MM.1S (cell line): ENCODE data around the gene TSPAN3.

Source experiments
- DNase-seq: peaks from one replicate; pipeline ENCODE4 v3.0.0-alpha.2; 2015
- H2AFZ ChIP-seq: fragments of 300-600 bp; sonication (generic); 2 replicates; pipeline ENCODE4 v1.6.0; 2016; ENCODE audit warnings: antibody characterized with exemption, low read length
- H3F3A ChIP-seq: fragments of 300-600 bp; sonication (generic); 2 replicates; pipeline ENCODE4 v1.6.1; 2016; ENCODE audit warnings: mild to moderate bottlenecking, antibody characterized with exemption, low read length, moderate library complexity, mixed read lengths; ENCODE audit not compliant: insufficient read depth
- H3K27ac ChIP-seq: fragments of 300-600 bp; sonication (generic); 2 replicates; pipeline ENCODE4 v1.5.1; 2016; ENCODE audit warnings: mild to moderate bottlenecking, low read length
- H3K27me3 ChIP-seq: fragments of 300-600 bp; sonication (generic); replicated peaks from 2 replicates; pipeline ENCODE4 v1.6.0; 2016; ENCODE audit warnings: low read length; ENCODE audit not compliant: insufficient read depth
- H3K36me3 ChIP-seq: fragments of 300-600 bp; sonication (generic); replicated peaks from 2 replicates; pipeline ENCODE4 v1.6.1; 2016; ENCODE audit warnings: mild to moderate bottlenecking, low read length, mixed read lengths; ENCODE audit not compliant: insufficient read depth
- H3K4me1 ChIP-seq: fragments of 300-600 bp; sonication (generic); 2 replicates; pipeline ENCODE4 v1.6.1; 2016; ENCODE audit warnings: low read length, mixed read lengths
- H3K4me2 ChIP-seq: fragments of 300-600 bp; sonication (generic); 2 replicates; pipeline ENCODE4 v1.6.0; 2016; ENCODE audit warnings: low read depth, low read length
- H3K4me3 ChIP-seq: fragments of 300-600 bp; sonication (generic); 2 replicates; pipeline ENCODE4 v1.5.1; 2016; ENCODE audit warnings: low read length, mixed read lengths
- H3K79me2 ChIP-seq: fragments of 300-600 bp; sonication (generic); 2 replicates; pipeline ENCODE4 v1.6.1; 2016; ENCODE audit warnings: mixed run types, low read length, mixed read lengths
- H3K9ac ChIP-seq: fragments of 300-600 bp; sonication (generic); 2 replicates; pipeline ENCODE4 v1.6.1; 2016; ENCODE audit warnings: low read length, mixed read lengths
- H3K9me2 ChIP-seq: fragments of 300-600 bp; sonication (generic); replicated peaks from 2 replicates; pipeline ENCODE4 v1.6.1; 2016; ENCODE audit warnings: mild to moderate bottlenecking, low read length, mixed read lengths; ENCODE audit not compliant: insufficient read depth
- H3K9me3 ChIP-seq: fragments of 300-600 bp; sonication (generic); replicated peaks from 2 replicates; pipeline ENCODE4 v1.6.1; 2016; ENCODE audit warnings: mild to moderate bottlenecking, low read length, mixed read lengths; ENCODE audit not compliant: insufficient read depth
- H4K20me1 ChIP-seq: fragments of 300-600 bp; sonication (generic); 2 replicates; pipeline ENCODE4 v1.6.1; 2016; ENCODE audit warnings: mild to moderate bottlenecking, low read length, moderate library complexity, mixed read lengths; ENCODE audit not compliant: insufficient read depth
- EZH2 ChIP-seq: fragments of 300-600 bp; sonication (generic); optimal IDR thresholded peaks from 2 replicates; pipeline ENCODE3; 2017; ENCODE audit warnings: low read depth, mild to moderate bottlenecking, antibody characterized with exemption, low read length, mixed read lengths
- EZH2phosphoT487 ChIP-seq: fragments of 300-600 bp; sonication (generic); IDR thresholded peaks from 2 replicates; pipeline ENCODE4 v1.6.1; 2018; ENCODE audit warnings: antibody characterized with exemption, low read length
- TF ChIP-seq, protein P1 (sequence below): fragments of 300-600 bp; sonication (generic); IDR thresholded peaks from 2 replicates; pipeline ENCODE4 v1.5.1; 2016; ENCODE audit warnings: antibody characterized with exemption, low read length, mixed read lengths

The TSPAN3 gene

DNA sequence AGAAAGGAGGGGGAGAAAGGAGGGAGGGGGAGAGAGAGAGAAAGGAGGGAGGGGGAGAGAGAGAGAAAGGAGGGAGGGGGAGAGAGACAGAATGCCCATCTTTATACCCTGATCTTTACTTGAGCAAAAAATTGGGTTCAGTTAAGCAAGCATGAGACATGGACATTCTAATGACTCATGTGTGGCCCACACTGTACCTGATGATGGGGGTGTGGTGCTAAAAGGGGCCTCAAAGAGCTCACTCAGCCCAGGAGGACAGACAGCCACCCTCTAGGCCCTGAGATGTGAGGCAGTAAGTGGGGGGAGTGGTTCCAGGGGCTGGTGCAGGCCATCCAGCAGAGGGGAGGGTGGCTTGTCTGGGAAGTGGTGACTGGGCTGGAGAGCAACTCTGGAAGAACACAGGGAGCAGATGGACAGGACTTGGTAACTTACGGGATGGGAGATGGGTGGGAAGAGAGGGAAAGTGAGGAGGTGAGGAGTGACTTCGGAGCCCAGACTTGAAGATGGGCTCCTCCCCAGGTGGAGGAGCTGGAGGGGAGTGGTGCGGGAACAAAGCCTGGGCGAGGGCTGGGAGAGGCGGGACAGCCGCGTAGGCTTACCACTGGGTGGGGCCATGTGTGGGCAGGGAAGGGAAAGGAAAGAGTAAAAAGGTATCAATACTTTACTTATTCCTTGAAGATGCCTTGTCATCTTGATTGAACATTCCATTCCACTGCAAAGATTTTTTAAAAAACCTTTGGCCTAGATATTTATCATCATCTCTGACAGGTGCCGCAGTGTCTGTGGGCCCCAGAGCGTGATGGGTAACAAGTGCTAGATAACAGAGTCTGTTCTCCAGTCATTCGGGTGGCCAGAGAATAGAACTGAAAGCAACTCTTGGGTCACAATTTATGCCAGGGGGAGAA is 32.3 kb downstream of the TSPAN3 start:
- TF ChIP-seq, protein P1, sequence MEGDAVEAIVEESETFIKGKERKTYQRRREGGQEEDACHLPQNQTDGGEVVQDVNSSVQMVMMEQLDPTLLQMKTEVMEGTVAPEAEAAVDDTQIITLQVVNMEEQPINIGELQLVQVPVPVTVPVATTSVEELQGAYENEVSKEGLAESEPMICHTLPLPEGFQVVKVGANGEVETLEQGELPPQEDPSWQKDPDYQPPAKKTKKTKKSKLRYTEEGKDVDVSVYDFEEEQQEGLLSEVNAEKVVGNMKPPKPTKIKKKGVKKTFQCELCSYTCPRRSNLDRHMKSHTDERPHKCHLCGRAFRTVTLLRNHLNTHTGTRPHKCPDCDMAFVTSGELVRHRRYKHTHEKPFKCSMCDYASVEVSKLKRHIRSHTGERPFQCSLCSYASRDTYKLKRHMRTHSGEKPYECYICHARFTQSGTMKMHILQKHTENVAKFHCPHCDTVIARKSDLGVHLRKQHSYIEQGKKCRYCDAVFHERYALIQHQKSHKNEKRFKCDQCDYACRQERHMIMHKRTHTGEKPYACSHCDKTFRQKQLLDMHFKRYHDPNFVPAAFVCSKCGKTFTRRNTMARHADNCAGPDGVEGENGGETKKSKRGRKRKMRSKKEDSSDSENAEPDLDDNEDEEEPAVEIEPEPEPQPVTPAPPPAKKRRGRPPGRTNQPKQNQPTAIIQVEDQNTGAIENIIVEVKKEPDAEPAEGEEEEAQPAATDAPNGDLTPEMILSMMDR, result no peak
- TF ChIP-seq EZH2 (no peak), EZH2phosphoT487 (no peak)
- no peaks in the 10 kb centered on the region for H3K9me2 ChIP-seq

GRCh38 chr15:77037388-77038209 is 33.3 kb downstream of the TSPAN3 start:
- H3K27ac ChIP-seq, result no peak overlapping the region
- no peak overlapping the region for H2AFZ ChIP-seq

More for the DNA sequence above, 32.3 kb downstream of the TSPAN3 start:
- Histone ChIP-seq H3K4me3 (no peak overlapping the region), H3K27me3 (no peaks in the 10 kb centered on the region), H2AFZ (no peak overlapping the region), H3K9me3 (no peaks in the 10 kb centered on the region), H3K36me3 (no peaks in the 10 kb centered on the region), H3K27ac (no peak overlapping the region), H4K20me1 (no peaks in the 10 kb centered on the region), H3K4me2 (no peak overlapping the region), H3K9ac (no peak overlapping the region), H3K79me2 (no peaks in the 10 kb centered on the region), H3F3A (no peaks in the 10 kb centered on the region), H3K4me1 (no peaks in the 10 kb centered on the region)
- DNase-seq, result no peak

GRCh38 chr15:77036537-77037387 is 34.1 kb downstream of the TSPAN3 start:
- Histone ChIP-seq H3K27ac (no peak overlapping the region), H3K79me2 (no peaks in the 10 kb centered on the region), H4K20me1 (no peaks in the 10 kb centered on the region), H3K9me3 (no peaks in the 10 kb centered on the region), H2AFZ (no peak overlapping the region), H3K4me3 (no peak overlapping the region), H3K9ac (no peak overlapping the region), H3F3A (no peaks in the 10 kb centered on the region), H3K27me3 (no peaks in the 10 kb centered on the region), H3K4me1 (no peaks in the 10 kb centered on the region), H3K9me2 (no peaks in the 10 kb centered on the region), H3K36me3 (no peaks in the 10 kb centered on the region), H3K4me2 (no peak overlapping the region)
- no peak for TF ChIP-seq EZH2
- TF ChIP-seq EZH2phosphoT487, result no peak
- TF ChIP-seq, protein P1, result no peak
- no peak for DNase-seq

More at GRCh38 chr15:77037388-77038209, 33.3 kb downstream of the TSPAN3 start:
- Histone ChIP-seq H4K20me1 (no peaks in the 10 kb centered on the region), H3K9ac (no peak overlapping the region), H3K4me2 (no peak overlapping the region), H3F3A (no peaks in the 10 kb centered on the region), H3K9me3 (no peaks in the 10 kb centered on the region), H3K9me2 (no peaks in the 10 kb centered on the region), H3K79me2 (no peaks in the 10 kb centered on the region), H3K4me3 (no peak overlapping the region), H3K4me1 (no peaks in the 10 kb centered on the region), H3K36me3 (no peaks in the 10 kb centered on the region), H3K27me3 (no peaks in the 10 kb centered on the region)
- DNase-seq, result no peak
- TF ChIP-seq EZH2 (no peak), EZH2phosphoT487 (no peak)
- TF ChIP-seq, protein P1, result no peak
